Liver (tissue), 9 donors: ENCODE data around the gene PDCD10. TPM values are rescaled to one million over a fixed set of nuclear protein-coding genes. Genes with fewer than 3 reads are reported as not detected.

Experiments
- DNase-seq: peaks from one replicate; pipeline ENCODE4 v3.0.0-alpha.2; 2017; ENCODE audit warnings: low spot score
- H3K27ac ChIP-seq, 2 donors: one replicate each; pipeline ENCODE4 v1.7.0; 2013; ENCODE audit warnings: inconsistent platforms in 2 of 2, low read length in 2 of 2, control low read depth in 1 of 2, low read depth in 1 of 2, mild to moderate bottlenecking in 1 of 2
- H3K27me3 ChIP-seq, 4 donors: one replicate each; pipeline versions ENCODE4 v1.6.1 to v1.7.0; 2013; ENCODE audit warnings: low read length in 3 of 4, inconsistent platforms in 1 of 4, mild to moderate bottlenecking in 1 of 4, moderate library complexity in 1 of 4; ENCODE audit not compliant: control insufficient read depth in 4 of 4, insufficient read depth in 4 of 4
- H3K36me3 ChIP-seq, 4 donors: one replicate each; pipeline versions ENCODE4 v1.6.1 to v1.7.0; 2013; ENCODE audit warnings: low read length in 3 of 4, mild to moderate bottlenecking in 3 of 4, low read depth in 1 of 4, moderate library complexity in 1 of 4; ENCODE audit not compliant: control insufficient read depth in 4 of 4, insufficient read depth in 3 of 4
- H3K4me1 ChIP-seq, 4 donors: one replicate each; pipeline versions ENCODE4 v1.6.1 to v1.7.0; 2013; ENCODE audit warnings: low read length in 3 of 4, mild to moderate bottlenecking in 3 of 4, moderate library complexity in 1 of 4; ENCODE audit not compliant: control insufficient read depth in 4 of 4, insufficient read depth in 4 of 4
- H3K4me3 ChIP-seq, 3 donors: one replicate each; pipeline versions ENCODE4 v1.6.1 to v1.7.0; 2013; ENCODE audit warnings: low read length in 3 of 3, control low read depth in 1 of 3, low read depth in 1 of 3, mild to moderate bottlenecking in 1 of 3
- H3K9ac ChIP-seq, 2 donors: one replicate each; pipeline ENCODE4 v1.7.0; 2013; ENCODE audit warnings: low read length in 2 of 2, mild to moderate bottlenecking in 2 of 2, moderate library complexity in 2 of 2, control low read depth in 1 of 2, low read depth in 1 of 2
- H3K9me3 ChIP-seq, 4 donors: one replicate each; pipeline versions ENCODE4 v1.6.1 to v1.7.0; 2013; ENCODE audit warnings: low read length in 3 of 4; ENCODE audit not compliant: control insufficient read depth in 4 of 4
- ATF3 ChIP-seq: IDR thresholded peaks from 2 replicates; pipeline ENCODE4 v1.6.1; 2016; ENCODE audit warnings: antibody characterized with exemption
- EGR1 ChIP-seq, 2 donors: IDR thresholded peaks; 2 replicates each; pipeline ENCODE4 v1.6.1; 2016 to 2018; ENCODE audit warnings: antibody characterized with exemption in 2 of 2, low read depth in 2 of 2
- FOXA1 ChIP-seq: IDR thresholded peaks from 2 replicates; pipeline ENCODE4 v1.6.1; 2016; ENCODE audit warnings: antibody characterized with exemption
- FOXA2 ChIP-seq: IDR thresholded peaks from 2 replicates; pipeline ENCODE4 v1.6.1; 2016; ENCODE audit warnings: antibody characterized with exemption
- GABPA ChIP-seq, 2 donors: IDR thresholded peaks in 1 of 2; conservative IDR thresholded peaks in 1 of 2; 2 replicates each; pipeline ENCODE4 v1.6.1; 2016; ENCODE audit warnings: antibody characterized with exemption in 2 of 2, mild to moderate bottlenecking in 1 of 2, moderate library complexity in 1 of 2
- HNF4A ChIP-seq, 2 donors: conservative IDR thresholded peaks; 2 replicates each; pipeline ENCODE4 v1.6.1; 2016; ENCODE audit warnings: antibody characterized with exemption in 2 of 2, mild to moderate bottlenecking in 2 of 2
- HNF4G ChIP-seq: IDR thresholded peaks from 2 replicates; pipeline ENCODE4 v1.6.1; 2016; ENCODE audit warnings: antibody characterized with exemption
- JUND ChIP-seq, 2 donors: IDR thresholded peaks; 2 replicates each; pipeline ENCODE4 v1.6.1; 2016; ENCODE audit warnings: antibody characterized with exemption in 2 of 2
- MAX ChIP-seq: IDR thresholded peaks from 2 replicates; pipeline ENCODE4 v1.6.1; 2016; ENCODE audit warnings: antibody characterized with exemption
- NR2F2 ChIP-seq: IDR thresholded peaks from 2 replicates; pipeline ENCODE4 v1.6.1; 2016; ENCODE audit warnings: antibody characterized with exemption
- RAD21 ChIP-seq, 2 donors: IDR thresholded peaks; 2 replicates each; pipeline ENCODE4 v1.6.1; 2016; ENCODE audit warnings: antibody characterized with exemption in 2 of 2, mild to moderate bottlenecking in 2 of 2
- RXRA ChIP-seq, 2 donors: IDR thresholded peaks; 2 replicates each; pipeline ENCODE4 v1.6.1; 2017 to 2018; ENCODE audit warnings: antibody characterized with exemption in 2 of 2, mild to moderate bottlenecking in 1 of 2
- SP1 ChIP-seq: IDR thresholded peaks from 2 replicates; pipeline ENCODE4 v1.6.1; 2018; ENCODE audit warnings: antibody characterized with exemption, mild to moderate bottlenecking
- TAF1 ChIP-seq: conservative IDR thresholded peaks from 2 replicates; pipeline ENCODE4 v1.6.1; 2016; ENCODE audit warnings: antibody characterized with exemption, mild to moderate bottlenecking
- polyA plus RNA-seq, 2 donors: library from polyadenylated mRNA; stranded (reverse) in 1 of 2; unstranded in 1 of 2; fragments of 200-250 nt in 1 of 2; fragments of >200 nt in 1 of 2; fragmentation: Nextera tagmentation in 1 of 2; extraction: Ambion mirVana in 1 of 2; gene quantifications; one replicate each; pipeline versions ENCODE4 v1.2.1 to v1.2.3, GENCODE V29; 2013 to 2015
- total RNA-seq, 2 donors: library from RNA; depleted of rRNA; stranded (reverse); fragments of >200 nt; gene quantifications; one replicate each; pipeline ENCODE4 v1.2.3, GENCODE V29; 2014
- TF ChIP-seq, protein P1 (sequence below): fragments of 150-350 bp; IDR thresholded peaks from 2 replicates; pipeline ENCODE4 v1.5.1; 2017; ENCODE audit warnings: improper control_type of control experiment, low read depth, low read length; ENCODE audit not compliant: missing input control
- TF ChIP-seq, protein P2 (sequence below): IDR thresholded peaks from 2 replicates; pipeline ENCODE4 v1.6.1; 2016; ENCODE audit warnings: antibody characterized with exemption
- TF ChIP-seq, protein P3 (sequence below): IDR thresholded peaks from 2 replicates; pipeline ENCODE4 v1.6.1; 2016; ENCODE audit warnings: antibody characterized with exemption, mild to moderate bottlenecking
- donor health status: healthy.
- donor health status: healthy.
- donor health status: healthy.
- donor health status: healthy.
- donor health status: healthy.

PDCD10 gene
- total and polyA plus RNA-seq, 4 donors = 17.5 to 84.0 (median 22.5) TPM

DNA sequence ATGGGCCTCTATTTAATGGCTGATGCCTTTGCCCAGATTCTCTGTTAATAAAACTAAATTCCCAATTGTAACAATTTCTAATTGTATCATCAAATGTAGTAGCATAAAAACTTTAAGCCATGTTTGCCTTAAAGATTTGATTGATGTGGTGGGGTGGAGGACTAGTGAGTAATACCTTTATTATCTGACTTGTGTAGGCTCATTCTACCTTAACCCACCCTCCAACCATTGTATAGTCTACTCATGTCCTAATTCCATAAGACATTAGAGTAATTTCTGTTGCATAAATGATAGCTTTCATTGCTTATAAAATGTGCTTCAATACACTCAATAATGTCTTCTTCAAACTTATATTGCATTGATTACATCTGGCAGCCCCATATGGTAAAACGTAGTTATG, 26.6 kb upstream of the PDCD10 start (continued):
- TF ChIP-seq FOXA1 = no peak
- no peak for TF ChIP-seq TAF1

DNA sequence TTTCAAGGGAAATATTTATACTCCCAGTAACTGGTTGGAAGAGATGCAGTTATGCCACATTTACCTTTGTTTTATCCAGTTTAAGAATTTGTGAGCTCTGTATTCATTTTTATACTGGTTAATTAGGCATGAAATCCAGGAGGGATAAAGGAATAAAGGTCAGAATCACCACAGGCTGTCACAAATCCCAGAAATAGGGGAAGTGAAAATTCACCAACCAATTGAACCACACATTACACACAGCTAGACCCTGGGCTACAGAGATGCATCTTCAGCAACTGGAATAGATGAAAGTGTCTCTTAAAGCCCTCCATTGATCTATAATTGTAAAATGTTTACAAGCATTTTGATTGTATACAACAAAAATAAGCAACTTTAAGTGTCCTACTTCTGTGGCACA, 19.4 kb upstream of the PDCD10 start:
- no peak overlapping the region for H3K9ac ChIP-seq
- no peaks in the 10 kb centered on the region for H3K36me3 ChIP-seq
- no peak overlapping the region for H3K27ac ChIP-seq
- no peaks in the 10 kb centered on the region for H3K9me3 ChIP-seq
- no peaks in the 10 kb centered on the region for H3K4me1 ChIP-seq
- H3K4me3 ChIP-seq = no peak overlapping the region
- DNase-seq = no peak
- TF ChIP-seq ATF3 (no peak), FOXA2 (no peak), FOXA1 (no peak), EGR1 (IDR thresholded peaks at IDR 0.05; ENCODE audit: low read depth in 2 of 2) (no peak), SP1 (no peak), NR2F2 (no peak), GABPA (IDR thresholded peaks at IDR 0.05 in 1 of 2, conservative IDR thresholded peaks at IDR 0.05 in 1 of 2) (no peak), HNF4G (no peak), HNF4A (conservative IDR thresholded peaks at IDR 0.05) (no peak), MAX (no peak), JUND (IDR thresholded peaks at IDR 0.05) (no peak), RAD21 (IDR thresholded peaks at IDR 0.05) (no peak), RXRA (IDR thresholded peaks at IDR 0.05) (no peak)
- TF ChIP-seq, protein P1, sequence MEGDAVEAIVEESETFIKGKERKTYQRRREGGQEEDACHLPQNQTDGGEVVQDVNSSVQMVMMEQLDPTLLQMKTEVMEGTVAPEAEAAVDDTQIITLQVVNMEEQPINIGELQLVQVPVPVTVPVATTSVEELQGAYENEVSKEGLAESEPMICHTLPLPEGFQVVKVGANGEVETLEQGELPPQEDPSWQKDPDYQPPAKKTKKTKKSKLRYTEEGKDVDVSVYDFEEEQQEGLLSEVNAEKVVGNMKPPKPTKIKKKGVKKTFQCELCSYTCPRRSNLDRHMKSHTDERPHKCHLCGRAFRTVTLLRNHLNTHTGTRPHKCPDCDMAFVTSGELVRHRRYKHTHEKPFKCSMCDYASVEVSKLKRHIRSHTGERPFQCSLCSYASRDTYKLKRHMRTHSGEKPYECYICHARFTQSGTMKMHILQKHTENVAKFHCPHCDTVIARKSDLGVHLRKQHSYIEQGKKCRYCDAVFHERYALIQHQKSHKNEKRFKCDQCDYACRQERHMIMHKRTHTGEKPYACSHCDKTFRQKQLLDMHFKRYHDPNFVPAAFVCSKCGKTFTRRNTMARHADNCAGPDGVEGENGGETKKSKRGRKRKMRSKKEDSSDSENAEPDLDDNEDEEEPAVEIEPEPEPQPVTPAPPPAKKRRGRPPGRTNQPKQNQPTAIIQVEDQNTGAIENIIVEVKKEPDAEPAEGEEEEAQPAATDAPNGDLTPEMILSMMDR = no peak
- TF ChIP-seq, protein P2, sequence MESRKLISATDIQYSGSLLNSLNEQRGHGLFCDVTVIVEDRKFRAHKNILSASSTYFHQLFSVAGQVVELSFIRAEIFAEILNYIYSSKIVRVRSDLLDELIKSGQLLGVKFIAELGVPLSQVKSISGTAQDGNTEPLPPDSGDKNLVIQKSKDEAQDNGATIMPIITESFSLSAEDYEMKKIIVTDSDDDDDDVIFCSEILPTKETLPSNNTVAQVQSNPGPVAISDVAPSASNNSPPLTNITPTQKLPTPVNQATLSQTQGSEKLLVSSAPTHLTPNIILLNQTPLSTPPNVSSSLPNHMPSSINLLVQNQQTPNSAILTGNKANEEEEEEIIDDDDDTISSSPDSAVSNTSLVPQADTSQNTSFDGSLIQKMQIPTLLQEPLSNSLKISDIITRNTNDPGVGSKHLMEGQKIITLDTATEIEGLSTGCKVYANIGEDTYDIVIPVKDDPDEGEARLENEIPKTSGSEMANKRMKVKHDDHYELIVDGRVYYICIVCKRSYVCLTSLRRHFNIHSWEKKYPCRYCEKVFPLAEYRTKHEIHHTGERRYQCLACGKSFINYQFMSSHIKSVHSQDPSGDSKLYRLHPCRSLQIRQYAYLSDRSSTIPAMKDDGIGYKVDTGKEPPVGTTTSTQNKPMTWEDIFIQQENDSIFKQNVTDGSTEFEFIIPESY = no peak
- TF ChIP-seq, protein P3, sequence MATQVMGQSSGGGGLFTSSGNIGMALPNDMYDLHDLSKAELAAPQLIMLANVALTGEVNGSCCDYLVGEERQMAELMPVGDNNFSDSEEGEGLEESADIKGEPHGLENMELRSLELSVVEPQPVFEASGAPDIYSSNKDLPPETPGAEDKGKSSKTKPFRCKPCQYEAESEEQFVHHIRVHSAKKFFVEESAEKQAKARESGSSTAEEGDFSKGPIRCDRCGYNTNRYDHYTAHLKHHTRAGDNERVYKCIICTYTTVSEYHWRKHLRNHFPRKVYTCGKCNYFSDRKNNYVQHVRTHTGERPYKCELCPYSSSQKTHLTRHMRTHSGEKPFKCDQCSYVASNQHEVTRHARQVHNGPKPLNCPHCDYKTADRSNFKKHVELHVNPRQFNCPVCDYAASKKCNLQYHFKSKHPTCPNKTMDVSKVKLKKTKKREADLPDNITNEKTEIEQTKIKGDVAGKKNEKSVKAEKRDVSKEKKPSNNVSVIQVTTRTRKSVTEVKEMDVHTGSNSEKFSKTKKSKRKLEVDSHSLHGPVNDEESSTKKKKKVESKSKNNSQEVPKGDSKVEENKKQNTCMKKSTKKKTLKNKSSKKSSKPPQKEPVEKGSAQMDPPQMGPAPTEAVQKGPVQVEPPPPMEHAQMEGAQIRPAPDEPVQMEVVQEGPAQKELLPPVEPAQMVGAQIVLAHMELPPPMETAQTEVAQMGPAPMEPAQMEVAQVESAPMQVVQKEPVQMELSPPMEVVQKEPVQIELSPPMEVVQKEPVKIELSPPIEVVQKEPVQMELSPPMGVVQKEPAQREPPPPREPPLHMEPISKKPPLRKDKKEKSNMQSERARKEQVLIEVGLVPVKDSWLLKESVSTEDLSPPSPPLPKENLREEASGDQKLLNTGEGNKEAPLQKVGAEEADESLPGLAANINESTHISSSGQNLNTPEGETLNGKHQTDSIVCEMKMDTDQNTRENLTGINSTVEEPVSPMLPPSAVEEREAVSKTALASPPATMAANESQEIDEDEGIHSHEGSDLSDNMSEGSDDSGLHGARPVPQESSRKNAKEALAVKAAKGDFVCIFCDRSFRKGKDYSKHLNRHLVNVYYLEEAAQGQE = no peak
- no peaks in the 10 kb centered on the region for H3K27me3 ChIP-seq
